Panc1 (cell line): Measurements from ENCODE around the gene SLC16A8. TPM values are rescaled to one million over a fixed set of nuclear protein-coding genes. Genes with fewer than 3 reads are reported as not detected.

ENCODE experiments used
- ATAC-seq: fragments of 200-7000 bp; cut with Tn5 transposase; 2 replicates; pipeline ENCODE4 v1.9.1; 2020; ENCODE audit warnings: mild to moderate bottlenecking, moderate library complexity
- BruUV-seq: library from RNA; stranded (reverse); fragments of 400-500 nt; replicated peaks from 2 replicates; lab custom pipeline; 2021; lab: Mats Ljungman, UMichigan
- CTCF ChIA-PET: fragments of 300-600 bp; sonication (Branson Sonifier 250); formaldehyde crosslinking; loops from one replicate; lab custom pipeline; 2022; ENCODE audit warnings: antibody characterized with exemption; lab: Charles Lee
- POLR2A ChIA-PET: fragments of 300-600 bp; sonication (Branson Sonifier 250); formaldehyde crosslinking; loops from one replicate; lab custom pipeline; 2022; ENCODE audit warnings: antibody characterized with exemption; lab: Charles Lee
- DNase-seq: peaks from one replicate; pipeline ENCODE4 v3.0.0-alpha.2; 2010; ENCODE audit warnings: low read depth, low spot score
- H3K27ac ChIP-seq: 2 replicates; pipeline ENCODE4 v1.5.1; 2011; ENCODE audit warnings: mild to moderate bottlenecking, low read length, inconsistent platforms
- H3K27me3 ChIP-seq: fragments of 200-500 bp; sonication (Bioruptor generic); 2 replicates; pipeline ENCODE4 v1.6.0; 2014; ENCODE audit warnings: low read length, inconsistent platforms; ENCODE audit not compliant: control insufficient read depth, insufficient read depth
- H3K36me3 ChIP-seq: fragments of 200-500 bp; sonication (Bioruptor generic); 2 replicates; pipeline ENCODE4 v1.5.1; 2014; ENCODE audit warnings: inconsistent platforms, mild to moderate bottlenecking, low read length, moderate library complexity; ENCODE audit not compliant: control insufficient read depth, insufficient read depth
- H3K4me1 ChIP-seq: 2 replicates; pipeline ENCODE4 v1.5.1; 2011; ENCODE audit warnings: inconsistent platforms, mild to moderate bottlenecking, low read length, moderate library complexity; ENCODE audit not compliant: control insufficient read depth, insufficient read depth
- H3K4me3 ChIP-seq, 2 experiments: 2 replicates each; pipeline ENCODE4 v1.5.1; 2011 to 2012; ENCODE audit warnings: low read depth in 2 of 2, low read length in 2 of 2, mild to moderate bottlenecking in 2 of 2, inconsistent platforms in 1 of 2, moderate library complexity in 1 of 2
- H3K9me3 ChIP-seq: fragments of 200-500 bp; sonication (Bioruptor generic); 2 replicates; pipeline ENCODE4 v1.5.1; 2014; ENCODE audit warnings: low read depth, mild to moderate bottlenecking, inconsistent platforms, low read length, moderate library complexity; ENCODE audit not compliant: control insufficient read depth, insufficient read depth
- CTCF ChIP-seq: fragments of 450-650 bp; IDR thresholded peaks from 2 replicates; pipeline ENCODE4 v1.5.1; 2017; ENCODE audit warnings: mild to moderate bottlenecking
- POLR2AphosphoS5 ChIP-seq: IDR thresholded peaks from 2 replicates; pipeline ENCODE4 v1.6.1; 2012; ENCODE audit warnings: mild to moderate bottlenecking, low read depth, low read length, moderate library complexity
- REST ChIP-seq, 2 experiments: IDR thresholded peaks; 2 replicates each; pipeline ENCODE4 v1.6.1; 2011 to 2012; ENCODE audit warnings: low read depth in 2 of 2, control low read depth in 1 of 2, low read length in 1 of 2, mild to moderate bottlenecking in 1 of 2, moderate library complexity in 1 of 2; ENCODE audit not compliant: insufficient read depth in 1 of 2
- SIN3A ChIP-seq: IDR thresholded peaks from 2 replicates; pipeline ENCODE4 v1.6.1; 2012; ENCODE audit warnings: low read depth, mild to moderate bottlenecking, low read length, moderate library complexity, borderline replicate concordance; ENCODE audit not compliant: insufficient read depth
- TCF7L2 ChIP-seq: IDR thresholded peaks from 2 replicates; pipeline ENCODE4 v1.6.1; 2011; ENCODE audit warnings: mild to moderate bottlenecking, low read depth, low read length, inconsistent platforms
- in situ Hi-C: cut with HindIII; loops from 2 replicates; pipeline ENCODE4 v1.10.0; 2016; ENCODE audit warnings: low sequenced_read_pairs, low pct_unique_long_range_greater_than_20kb
- intact Hi-C: fragments of 100-400 bp; cut with micrococcal nuclease; formaldehyde crosslinking; loops from one replicate; pipeline ENCODE4 v1.10.0; 2022; ENCODE audit not compliant: unreplicated experiment
- total RNA-seq: library from RNA; stranded (reverse); gene quantifications from one replicate; pipeline ENCODE4 v1.2.1, GENCODE V29; 2021; ENCODE audit not compliant: unreplicated experiment

Gene SLC16A8
- total RNA-seq, 1 experiment from 2014 or later, result not detected

- POLR2A ChIA-PET, result no interaction called here
- BruUV-seq, result no TSS peak
- TF ChIP-seq REST (IDR thresholded peaks at IDR 0.05; ENCODE audit: insufficient read depth in 1 of 2, low read depth in 2 of 2, low read length in 1 of 2) (no peak), TCF7L2 (no peak), POLR2AphosphoS5 (no peak), SIN3A (no peak), CTCF (no peak)
- in situ Hi-C loops (no loop called here), intact Hi-C loops (no loop called here)
- no peaks in the 10 kb centered on the region for H3K4me1 ChIP-seq
- DNase-seq (no peak), ATAC-seq (no peak)
- no peaks in the 10 kb centered on the region for H3K9me3 ChIP-seq
- no peak overlapping the region for H3K4me3 ChIP-seq
- CTCF ChIA-PET, result no interaction called here
- H3K27ac ChIP-seq, result no peak overlapping the region
- no peaks in the 10 kb centered on the region for H3K36me3 ChIP-seq
- no peaks in the 10 kb centered on the region for H3K27me3 ChIP-seq
Observed at GRCh38 chr22:38075961-38076360, 8.0 kb downstream of the SLC16A8 start.

- Histone ChIP-seq H3K36me3 (no peaks in the 10 kb centered on the region), H3K27me3 (no peaks in the 10 kb centered on the region), H3K27ac (no peak overlapping the region), H3K4me1 (no peaks in the 10 kb centered on the region), H3K4me3 (no peak overlapping the region), H3K9me3 (no peaks in the 10 kb centered on the region)
- ATAC-seq (no peak), DNase-seq (no peak)
- ChIA-PET POLR2A (no interaction called here), CTCF (no interaction called here)
- intact Hi-C loops (no loop called here), in situ Hi-C loops (no loop called here)
- no TSS peak for BruUV-seq
- no peak for TF ChIP-seq REST (IDR thresholded peaks at IDR 0.05; ENCODE audit: insufficient read depth in 1 of 2, low read depth in 2 of 2, low read length in 1 of 2)
- TF ChIP-seq CTCF, result no peak
- no peak for TF ChIP-seq TCF7L2
- no peak for TF ChIP-seq SIN3A
- no peak for TF ChIP-seq POLR2AphosphoS5
Observed at GRCh38 chr22:38075105-38075825, 8.7 kb downstream of the SLC16A8 start.
